GM19455 (cell line): ENCODE data around the gene HDAC8.
A peak's percentile ranks its signal among the peaks of the same experiment; 100 is the strongest.
"Not testable (repeated sequence)": the region's sequence is repeated elsewhere in the genome, so short reads cannot be mapped to it uniquely, and the experiment has no call there.

Source experiments
- ATAC-seq: cut with Tn5 transposase; IDR thresholded peaks from one replicate; pipeline ENCODE4 v1.9.1; 2021; ENCODE audit not compliant: unreplicated experiment

Gene HDAC8

DNA sequence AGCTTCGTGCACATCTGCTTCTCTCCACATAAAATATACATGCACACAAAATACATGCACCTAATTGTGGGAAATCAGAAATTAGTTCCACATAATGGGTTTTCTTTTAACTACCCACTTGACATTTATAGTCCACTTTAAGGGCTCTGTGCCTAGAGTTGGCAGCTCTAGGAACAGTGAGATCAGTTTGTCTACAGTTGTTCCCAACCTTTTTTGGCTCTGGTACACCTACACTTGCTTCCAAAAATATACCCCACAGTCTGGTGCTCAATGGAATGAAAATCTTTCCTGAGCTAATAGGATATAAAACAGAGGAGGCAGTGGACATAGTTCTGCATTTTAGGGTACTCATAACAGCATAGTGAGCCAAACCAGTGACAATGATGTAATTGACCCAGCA is 36.1 kb downstream of the HDAC8 start:
- ATAC-seq: no peak

DNA sequence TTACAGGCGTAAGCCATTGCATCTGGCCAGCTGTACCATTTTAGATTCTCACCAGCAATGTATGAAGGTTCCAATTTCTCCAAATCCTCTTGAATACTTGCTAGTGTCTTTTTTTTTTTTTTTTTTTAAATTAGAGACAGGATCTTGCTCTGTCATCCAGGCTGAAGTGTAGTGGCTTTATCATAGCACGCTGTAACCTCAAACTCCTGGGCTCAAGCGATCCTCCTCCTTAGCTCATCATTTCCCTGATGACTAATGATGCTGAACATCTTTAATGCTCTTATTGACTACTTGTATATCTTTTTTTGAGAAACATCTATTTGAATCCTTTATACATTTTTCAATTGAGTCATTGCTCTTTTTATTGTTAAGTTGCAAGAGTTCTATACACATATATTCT is 40.3 kb downstream of the HDAC8 start:
- no peak for ATAC-seq

DNA sequence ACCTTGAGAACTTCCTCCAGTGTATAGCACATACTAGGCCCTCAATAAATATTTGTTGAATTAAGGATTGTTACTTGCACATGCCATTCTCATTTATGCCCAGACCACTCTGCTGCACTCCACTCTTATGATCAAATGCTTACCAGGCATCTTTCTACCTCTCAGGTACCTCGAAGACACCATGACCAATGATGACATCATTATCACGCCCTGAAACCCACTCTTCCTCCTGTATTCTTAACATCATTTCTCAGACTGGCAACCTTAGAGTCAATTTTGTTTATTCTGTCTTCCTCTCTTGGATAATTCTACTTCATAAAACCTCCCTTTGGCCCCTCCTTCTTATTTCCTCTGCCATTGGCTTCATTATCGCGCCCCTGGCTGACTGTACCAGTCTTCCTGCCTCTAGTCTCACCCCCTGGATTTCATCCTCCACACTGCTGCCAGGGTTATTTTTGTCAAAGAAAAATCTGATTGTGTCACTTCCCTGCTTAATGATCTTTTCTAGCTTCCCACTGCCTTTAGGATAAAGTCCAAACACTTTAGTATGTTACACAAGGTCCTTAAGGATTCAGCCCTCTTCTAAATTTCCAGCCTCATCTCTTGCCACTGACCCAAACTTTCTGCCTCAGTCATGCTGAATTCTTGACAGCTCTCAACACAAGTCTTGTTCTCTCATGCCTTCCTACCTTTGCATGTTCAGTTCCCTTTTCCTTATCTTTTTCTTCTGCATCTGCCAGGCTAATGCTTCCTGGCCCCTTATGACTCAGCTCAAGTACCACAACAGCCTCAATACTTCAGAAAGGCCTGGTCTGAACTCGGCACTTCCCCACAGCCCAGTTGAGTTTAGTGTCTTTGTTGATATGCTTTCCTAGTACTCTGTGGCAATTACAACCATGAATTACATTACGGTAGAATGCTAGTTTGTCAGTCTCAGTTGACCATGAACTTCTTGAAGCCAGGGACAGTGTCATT is 45.8 kb downstream of the HDAC8 start:
- ATAC-seq: no peak

GRCh38 chrX:72498782-72499181 is 73.9 kb downstream of the HDAC8 start:
- ATAC-seq: no peak

- ATAC-seq: no peak
Measured at GRCh38 chrX:72495046-72495445, 77.6 kb downstream of the HDAC8 start.

- ATAC-seq: peak; percentile 75
Measured at GRCh38 chrX:72492499-72492898, 80.1 kb downstream of the HDAC8 start.

DNA sequence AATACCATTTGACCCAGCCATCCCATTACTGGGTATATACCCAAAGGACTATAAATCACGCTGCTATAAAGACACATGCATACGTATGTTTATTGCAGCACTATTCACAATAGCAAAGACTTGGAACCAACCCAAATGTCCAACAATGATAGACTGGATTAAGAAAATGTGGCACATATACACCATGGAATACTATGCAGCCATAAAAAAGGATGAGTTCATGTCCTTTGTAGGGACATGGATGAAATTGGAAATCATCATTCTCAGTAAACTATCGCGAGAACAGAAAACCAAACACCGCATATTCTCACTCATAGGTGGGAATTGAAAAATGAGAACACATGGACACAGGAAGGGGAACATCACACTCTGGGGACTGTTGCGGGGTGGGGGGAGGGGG is 82.4 kb downstream of the HDAC8 start:
- not testable (repeated sequence) for ATAC-seq

DNA sequence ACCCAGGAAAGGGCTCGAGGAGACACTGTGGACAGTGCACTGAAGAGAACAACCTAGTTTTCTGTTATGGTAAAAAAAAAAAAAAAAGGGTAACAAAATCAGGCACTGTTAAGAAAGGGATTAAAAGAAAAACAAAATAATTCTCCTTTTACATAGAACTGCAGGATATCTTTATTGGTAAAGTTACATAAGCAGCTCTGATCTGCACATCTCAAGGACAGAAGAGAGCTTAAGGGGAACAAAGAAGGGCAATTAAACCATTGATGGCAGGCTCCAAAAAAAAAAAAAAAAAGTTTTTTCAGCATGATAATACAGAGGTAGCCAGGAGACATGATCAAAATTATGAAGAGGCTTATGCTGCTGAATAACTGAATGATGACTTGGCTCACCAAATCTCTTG is 85.0 kb downstream of the HDAC8 start:
- ATAC-seq: no peak

DNA sequence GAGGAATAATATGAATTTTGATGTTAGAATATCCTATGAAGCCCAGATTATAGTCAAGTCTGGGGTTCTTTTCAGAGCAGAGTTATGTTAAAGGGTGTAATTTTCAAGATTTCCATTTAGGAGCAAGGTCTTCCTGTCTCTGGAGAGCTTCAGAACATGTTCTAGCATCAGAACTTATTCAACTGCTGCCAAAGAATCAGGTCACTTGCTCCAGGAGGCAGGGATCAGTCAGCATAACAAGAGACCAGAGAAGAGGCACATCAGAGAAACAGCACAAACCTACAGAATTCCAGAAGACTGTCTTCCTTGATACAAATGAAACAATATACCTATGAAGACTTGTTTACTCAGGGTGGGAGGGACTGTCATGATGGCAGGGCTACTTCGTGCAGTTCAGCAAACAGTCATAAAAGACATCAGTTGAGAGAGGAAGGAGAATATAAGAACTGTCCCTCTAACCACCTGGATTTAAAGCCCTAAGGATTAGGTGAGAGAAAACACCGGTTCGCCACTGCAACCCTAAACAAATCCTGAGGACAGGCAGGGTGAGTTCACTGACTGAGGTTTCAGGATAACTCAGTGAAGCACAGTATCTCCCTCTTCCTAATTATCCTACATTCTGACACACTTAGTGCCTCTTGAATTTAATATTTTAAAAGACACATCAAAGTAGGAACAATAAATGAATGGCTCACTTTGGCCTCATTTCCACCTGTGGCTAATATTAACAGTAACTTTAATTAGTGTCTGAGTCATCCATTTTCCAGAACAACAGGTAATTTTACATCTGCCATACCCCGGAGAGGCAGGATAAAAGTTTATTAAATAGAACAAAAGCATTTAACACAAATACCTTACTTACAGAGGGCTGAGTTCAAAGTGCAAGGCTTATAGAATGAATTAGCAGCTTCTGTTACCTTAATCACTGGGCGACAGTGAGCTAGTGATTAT is 93.0 kb downstream of the HDAC8 start:
- no peak for ATAC-seq

DNA sequence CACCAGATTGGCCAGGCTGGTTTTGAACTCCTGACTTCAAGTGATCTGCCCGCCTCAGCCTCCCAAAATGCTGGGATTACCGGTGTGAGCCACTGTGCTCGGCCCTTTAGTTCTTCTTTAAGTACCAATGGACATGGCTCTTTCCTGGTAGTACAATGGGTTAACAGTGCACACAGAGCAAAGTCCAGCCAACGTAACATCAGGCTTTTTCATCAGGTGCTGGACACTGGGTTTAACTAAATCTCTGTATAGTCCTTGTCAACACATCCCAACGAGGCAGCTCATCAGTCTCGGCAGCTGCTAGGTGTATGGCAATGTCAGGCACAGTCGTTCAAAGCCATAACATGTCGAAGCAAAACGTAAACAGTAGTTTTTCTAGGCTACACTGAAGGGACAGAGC is 93.8 kb downstream of the HDAC8 start:
- ATAC-seq: no peak

DNA sequence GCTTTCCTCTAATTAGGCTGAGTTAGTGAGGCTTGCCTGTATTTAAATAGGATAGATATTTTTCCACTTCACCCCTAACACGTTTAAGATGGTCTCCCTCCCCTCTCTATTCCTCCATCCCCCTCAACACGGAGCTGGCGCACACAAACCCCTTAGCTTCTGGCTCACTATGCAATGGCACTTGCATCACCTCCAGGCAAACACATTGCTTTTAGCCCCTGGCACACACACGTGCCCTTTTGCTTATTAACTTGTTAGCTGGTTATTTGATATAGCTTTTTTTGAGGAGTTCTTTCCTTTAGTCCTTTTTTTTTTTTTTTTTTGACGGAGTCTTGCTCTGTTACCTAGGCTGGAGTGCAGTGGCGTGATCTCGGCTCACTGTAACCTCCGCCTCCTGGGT is 94.3 kb downstream of the HDAC8 start:
- no peak for ATAC-seq

DNA sequence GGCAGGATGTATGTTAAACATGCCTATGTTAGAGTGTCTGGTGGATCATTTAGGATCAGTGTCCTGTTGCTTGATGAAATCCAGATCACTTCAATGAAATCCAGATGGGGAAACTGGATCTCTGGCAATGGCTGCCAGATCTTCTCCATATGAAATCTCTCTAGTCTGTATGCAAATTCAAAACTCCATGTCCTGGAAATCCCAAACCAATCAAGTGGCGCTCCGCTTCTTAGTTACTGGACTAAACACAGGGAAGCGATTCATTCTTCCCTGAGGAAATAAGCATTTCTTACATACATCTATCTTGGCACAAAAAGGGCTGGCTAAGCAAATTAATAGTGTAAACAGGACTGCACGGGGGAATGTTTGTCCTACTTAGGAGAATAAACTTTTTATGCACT is 94.9 kb downstream of the HDAC8 start:
- ATAC-seq: no peak

DNA sequence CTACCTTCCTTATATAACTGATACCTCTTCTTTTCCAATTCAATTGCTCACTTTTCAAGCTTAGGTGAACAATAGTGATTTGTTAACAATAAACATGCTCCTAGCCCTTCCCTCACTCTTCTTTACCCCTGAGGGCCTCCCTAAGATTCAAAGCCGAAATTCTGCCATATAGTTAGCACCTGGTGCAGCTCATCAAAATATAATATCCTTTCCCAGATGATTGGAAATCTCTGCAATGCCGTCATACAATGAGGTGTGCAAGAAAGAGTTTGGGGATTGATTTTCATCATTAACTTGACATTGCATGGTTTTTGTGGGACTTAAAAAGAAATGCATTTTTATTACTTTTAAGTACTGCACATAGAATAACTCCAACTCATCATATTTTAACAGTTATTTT is 95.3 kb downstream of the HDAC8 start:
- no peak for ATAC-seq

DNA sequence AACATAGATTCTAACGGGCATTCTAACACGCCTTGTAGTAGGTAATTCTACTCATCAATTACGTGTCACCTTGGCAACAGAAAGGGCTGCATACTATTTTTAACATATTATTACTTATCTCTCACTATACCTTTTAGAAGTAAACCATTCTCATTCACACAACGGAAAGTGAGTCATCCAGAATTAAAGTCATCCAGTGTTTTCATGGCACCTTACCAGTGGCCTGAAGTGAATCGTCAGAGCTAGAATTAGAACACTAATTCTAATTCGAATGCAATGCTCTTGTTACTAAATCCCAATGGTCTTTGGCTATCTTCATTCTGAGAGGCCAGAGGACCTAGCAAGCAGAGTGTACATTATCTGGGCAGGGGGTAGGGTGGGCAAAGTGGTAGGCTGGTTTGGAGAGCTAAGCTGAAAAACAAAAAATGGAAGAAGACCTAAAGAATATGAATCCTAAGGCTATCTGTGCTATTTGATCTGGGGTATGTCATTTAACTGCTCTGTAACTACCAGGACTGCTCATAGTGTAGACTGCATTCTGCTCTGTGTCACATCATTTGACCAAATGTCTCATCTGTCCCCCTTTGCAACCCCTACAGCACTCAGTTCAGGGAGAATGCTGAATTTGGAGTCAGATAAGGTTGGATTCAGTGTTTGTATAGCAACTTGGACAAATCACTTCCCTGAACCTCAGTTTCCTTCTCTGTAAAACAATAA is 96.5 kb downstream of the HDAC8 start:
- ATAC-seq: no peak

GRCh38 chrX:72475338-72475737 is 97.3 kb downstream of the HDAC8 start:
- no peak for ATAC-seq

- no peak for ATAC-seq
Measured at GRCh38 chrX:72470532-72471223, 102.0 kb downstream of the HDAC8 start.

- no peak for ATAC-seq
Measured at GRCh38 chrX:72470117-72470516, 102.5 kb downstream of the HDAC8 start.

DNA sequence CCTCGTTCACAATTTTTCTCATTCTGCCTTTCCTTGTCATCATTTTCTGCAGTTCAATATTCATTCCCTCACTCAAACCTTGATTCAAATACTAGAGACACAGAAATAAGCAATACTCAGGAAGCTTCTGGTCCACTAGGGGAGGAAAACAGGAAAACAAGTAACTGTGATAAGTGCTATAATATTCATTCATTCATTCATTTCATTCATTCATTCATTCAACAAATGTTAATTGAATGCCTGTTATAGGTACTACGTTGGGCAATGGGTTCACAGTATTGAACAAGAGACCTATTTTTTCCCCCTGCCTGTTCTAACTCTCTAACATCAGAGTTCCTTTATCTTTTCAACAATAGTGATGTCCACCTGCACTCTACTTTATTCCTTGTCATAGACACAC is 104.0 kb downstream of the HDAC8 start:
- ATAC-seq: no peak

- ATAC-seq: no peak
Measured at GRCh38 chrX:72467135-72467534, 105.5 kb downstream of the HDAC8 start.

DNA sequence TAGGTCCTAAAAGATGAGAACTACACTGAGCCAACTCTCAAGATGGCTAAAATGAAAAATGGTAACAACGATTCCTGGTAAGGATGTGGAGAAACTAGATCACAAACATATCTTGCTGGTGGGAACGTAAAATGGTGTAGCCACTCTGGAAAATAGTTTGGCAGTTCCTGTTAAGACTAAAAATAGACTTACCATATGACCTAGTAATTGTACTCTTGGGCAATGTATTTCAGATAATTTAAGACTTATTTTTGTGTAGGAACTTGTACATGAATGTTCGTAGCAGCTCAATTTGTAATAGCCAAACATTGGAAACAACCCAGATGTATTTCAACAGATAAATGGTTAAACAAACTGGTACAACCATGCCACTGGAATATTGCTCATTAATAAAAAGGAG is 106.2 kb downstream of the HDAC8 start:
- no peak for ATAC-seq

- no peak for ATAC-seq
Measured at GRCh38 chrX:72465889-72466288, 106.8 kb downstream of the HDAC8 start.
